GM19452 (cell line): ENCODE data around the gene RABEP2.
"Not testable (repeated sequence)": the region's sequence is repeated elsewhere in the genome, so short reads cannot be mapped to it uniquely, and the experiment has no call there.

Experiments
- ATAC-seq: cut with Tn5 transposase; IDR thresholded peaks from one replicate; pipeline ENCODE4 v1.9.1; 2021; ENCODE audit not compliant: unreplicated experiment

Gene RABEP2

GRCh38 chr16:28904828-28905227, 20.2 kb downstream of the RABEP2 start:
- ATAC-seq = no peak

GRCh38 chr16:28904363-28904762, 20.7 kb downstream of the RABEP2 start:
- ATAC-seq = no peak

GRCh38 chr16:28903344-28904042, 21.5 kb downstream of the RABEP2 start:
- ATAC-seq = no peak

DNA sequence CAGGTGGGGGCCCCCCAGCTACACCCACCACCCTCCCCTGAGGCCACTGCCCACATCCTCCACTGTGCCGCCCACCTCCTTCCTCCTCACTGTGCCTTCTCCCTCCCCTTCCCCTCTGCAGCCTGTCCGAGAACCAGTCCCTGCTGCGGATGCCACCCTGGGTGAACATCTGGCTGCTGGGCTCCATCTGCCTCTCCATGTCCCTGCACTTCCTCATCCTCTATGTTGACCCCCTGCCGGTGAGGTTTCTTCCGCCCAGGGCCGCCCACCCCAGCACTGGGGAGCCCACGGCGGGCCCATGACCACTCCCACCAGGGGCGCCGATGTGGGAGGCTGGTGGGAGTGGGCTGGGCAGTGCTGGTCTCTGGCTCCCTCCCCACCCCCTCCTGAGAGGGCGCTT, 22.1 kb downstream of the RABEP2 start:
- no peak for ATAC-seq

- no peak for ATAC-seq
Observed at GRCh38 chr16:28901862-28902261, 23.2 kb downstream of the RABEP2 start.

DNA sequence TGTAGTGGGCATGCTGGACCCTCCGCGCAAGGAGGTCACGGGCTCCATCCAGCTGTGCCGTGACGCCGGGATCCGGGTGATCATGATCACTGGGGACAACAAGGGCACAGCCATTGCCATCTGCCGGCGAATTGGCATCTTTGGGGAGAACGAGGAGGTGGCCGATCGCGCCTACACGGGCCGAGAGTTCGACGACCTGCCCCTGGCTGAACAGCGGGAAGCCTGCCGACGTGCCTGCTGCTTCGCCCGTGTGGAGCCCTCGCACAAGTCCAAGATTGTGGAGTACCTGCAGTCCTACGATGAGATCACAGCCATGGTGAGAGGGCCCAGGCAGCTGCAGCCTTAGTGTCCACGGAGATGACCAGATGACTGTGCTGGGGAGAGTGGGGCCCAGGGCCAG, 24.4 kb downstream of the RABEP2 start:
- no peak for ATAC-seq

DNA sequence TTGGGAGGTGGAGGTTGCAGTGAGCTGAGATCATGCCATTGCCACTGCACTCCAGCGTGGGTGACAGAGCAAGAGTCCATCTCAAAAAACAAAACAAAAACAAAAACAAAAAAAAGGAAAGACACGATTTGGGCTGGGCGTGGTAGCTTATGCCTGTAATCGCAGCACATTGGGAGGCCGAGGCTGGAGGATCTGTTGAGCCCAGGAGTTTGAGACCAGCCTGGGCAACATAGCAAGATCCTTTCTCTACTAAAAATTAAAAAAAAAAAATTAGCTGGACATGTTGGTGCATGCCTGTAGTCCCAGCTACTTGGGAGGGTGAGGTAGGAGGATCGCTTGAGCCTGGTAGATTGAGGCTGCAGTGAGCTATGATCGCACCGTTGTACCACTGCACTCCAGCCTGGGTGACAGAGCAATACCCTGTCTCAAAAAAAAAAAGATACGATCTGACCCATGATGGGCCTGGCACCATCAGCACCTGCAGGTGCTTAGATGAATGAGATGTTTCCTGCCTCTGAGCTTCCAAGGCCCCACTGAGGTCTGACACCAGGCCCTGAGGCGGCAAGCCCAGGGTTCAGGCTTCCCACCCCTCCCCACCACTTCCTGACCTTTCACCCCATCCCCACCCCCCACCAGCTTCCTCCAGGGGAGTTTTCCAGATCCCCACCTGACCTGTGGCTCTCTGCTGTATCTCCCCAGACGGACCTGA, 25.0 kb downstream of the RABEP2 start:
- ATAC-seq = no peak

GRCh38 chr16:28898942-28899341, 26.1 kb downstream of the RABEP2 start:
- no peak for ATAC-seq

GRCh38 chr16:28898266-28898665, 26.8 kb downstream of the RABEP2 start:
- no peak for ATAC-seq

- no peak for ATAC-seq
Observed at GRCh38 chr16:28897826-28898225, 27.2 kb downstream of the RABEP2 start.

GRCh38 chr16:28895609-28896008, 29.4 kb downstream of the RABEP2 start:
- no peak for ATAC-seq

DNA sequence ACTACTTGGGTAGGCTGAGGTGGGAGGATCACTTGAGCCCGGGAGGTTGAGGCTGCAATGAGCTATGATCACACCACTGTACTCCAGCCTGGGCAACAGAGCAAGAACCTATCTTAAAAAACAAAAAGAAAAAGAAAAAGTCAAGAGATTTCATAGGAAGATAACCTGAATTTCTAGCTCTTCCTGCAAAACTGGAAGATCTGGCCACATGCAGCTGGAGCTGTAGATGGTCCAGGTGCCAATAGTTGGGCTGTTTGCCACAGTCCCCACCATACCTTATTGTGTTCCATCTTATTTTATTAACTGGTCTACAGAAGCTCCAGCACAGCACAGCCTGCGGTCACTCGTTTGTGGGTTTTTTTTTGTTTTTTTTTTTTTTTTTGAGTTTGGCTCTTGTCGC, 31.7 kb downstream of the RABEP2 start:
- ATAC-seq = no peak

- no peak for ATAC-seq
Observed at GRCh38 chr16:28891964-28892890, 32.8 kb downstream of the RABEP2 start.

GRCh38 chr16:28890355-28890754, 34.7 kb downstream of the RABEP2 start:
- ATAC-seq = not testable (repeated sequence)

DNA sequence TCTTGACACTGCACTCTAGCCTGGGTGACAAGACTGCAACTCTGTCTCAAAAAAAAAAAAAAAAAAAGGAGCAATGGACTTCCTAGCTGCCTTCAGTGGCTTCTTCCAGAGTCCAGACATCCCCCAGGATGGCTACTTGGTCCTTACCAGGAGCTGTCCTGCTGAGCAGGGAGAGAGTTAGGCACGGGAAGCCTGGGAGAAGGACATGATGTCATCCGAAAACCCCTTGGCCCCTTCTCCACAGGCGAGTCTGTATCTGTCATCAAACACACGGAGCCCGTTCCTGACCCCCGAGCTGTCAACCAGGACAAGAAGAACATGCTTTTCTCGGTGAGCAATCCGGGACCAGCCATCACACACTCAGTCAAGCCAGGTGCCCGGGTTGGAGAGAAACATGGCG, 38.1 kb downstream of the RABEP2 start:
- no peak for ATAC-seq

- no peak for ATAC-seq
Observed at GRCh38 chr16:28884045-28884444, 41.0 kb downstream of the RABEP2 start.

- no peak for ATAC-seq
Observed at GRCh38 chr16:28883221-28883996, 41.6 kb downstream of the RABEP2 start.

DNA sequence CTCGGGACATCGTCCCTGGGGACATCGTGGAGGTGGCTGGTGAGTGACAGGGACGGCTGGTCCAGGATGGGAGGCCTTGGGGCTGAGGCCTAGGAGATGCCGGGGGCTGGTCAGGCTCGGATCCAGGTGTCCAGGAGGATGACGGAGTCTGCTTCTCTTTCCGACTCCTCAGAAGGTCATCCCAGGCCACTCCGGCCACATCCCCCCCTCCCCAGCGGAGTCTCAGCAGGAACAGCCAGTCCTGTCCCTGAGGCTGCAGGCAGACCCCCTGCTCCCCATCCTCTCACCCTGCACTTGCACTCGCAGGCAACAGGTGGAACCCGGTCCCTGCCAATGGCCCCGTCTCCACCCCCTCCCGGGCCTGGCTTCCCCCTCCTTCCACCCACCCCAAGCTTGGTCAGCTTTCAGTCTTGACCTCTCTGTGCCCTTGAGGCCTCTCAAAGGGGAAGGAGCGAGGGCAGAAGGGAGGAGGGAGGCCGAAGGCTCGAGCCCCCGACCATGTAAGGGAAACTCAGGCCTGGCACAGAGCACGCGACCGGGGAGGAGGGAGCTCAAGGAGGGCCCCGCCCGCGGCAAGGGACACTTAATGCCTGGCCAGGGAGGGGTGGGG, 42.4 kb downstream of the RABEP2 start:
- ATAC-seq = no peak

GRCh38 chr16:28881565-28881964, 43.5 kb downstream of the RABEP2 start:
- ATAC-seq = not testable (repeated sequence)

- no peak for ATAC-seq
Observed at GRCh38 chr16:28880955-28881354, 44.1 kb downstream of the RABEP2 start.

- no peak for ATAC-seq
Observed at GRCh38 chr16:28880589-28880915, 44.5 kb downstream of the RABEP2 start.
